Liver (tissue), 9 donors: Measurements from ENCODE around the gene SLC5A9. TPM values are rescaled to one million over a fixed set of nuclear protein-coding genes. Genes with fewer than 3 reads are reported as not detected.

Source experiments
- DNase-seq: peaks from one replicate; pipeline ENCODE4 v3.0.0-alpha.2; 2017; ENCODE audit warnings: low spot score
- H3K27ac ChIP-seq, 2 donors: one replicate each; pipeline ENCODE4 v1.7.0; 2013; ENCODE audit warnings: inconsistent platforms in 2 of 2, low read length in 2 of 2, control low read depth in 1 of 2, low read depth in 1 of 2, mild to moderate bottlenecking in 1 of 2
- H3K27me3 ChIP-seq, 4 donors: one replicate each; pipeline versions ENCODE4 v1.6.1 to v1.7.0; 2013; ENCODE audit warnings: low read length in 3 of 4, inconsistent platforms in 1 of 4, mild to moderate bottlenecking in 1 of 4, moderate library complexity in 1 of 4; ENCODE audit not compliant: control insufficient read depth in 4 of 4, insufficient read depth in 4 of 4
- H3K36me3 ChIP-seq, 4 donors: one replicate each; pipeline versions ENCODE4 v1.6.1 to v1.7.0; 2013; ENCODE audit warnings: low read length in 3 of 4, mild to moderate bottlenecking in 3 of 4, low read depth in 1 of 4, moderate library complexity in 1 of 4; ENCODE audit not compliant: control insufficient read depth in 4 of 4, insufficient read depth in 3 of 4
- H3K4me1 ChIP-seq, 4 donors: one replicate each; pipeline versions ENCODE4 v1.6.1 to v1.7.0; 2013; ENCODE audit warnings: low read length in 3 of 4, mild to moderate bottlenecking in 3 of 4, moderate library complexity in 1 of 4; ENCODE audit not compliant: control insufficient read depth in 4 of 4, insufficient read depth in 4 of 4
- H3K4me3 ChIP-seq, 3 donors: one replicate each; pipeline versions ENCODE4 v1.6.1 to v1.7.0; 2013; ENCODE audit warnings: low read length in 3 of 3, control low read depth in 1 of 3, low read depth in 1 of 3, mild to moderate bottlenecking in 1 of 3
- H3K9ac ChIP-seq, 2 donors: one replicate each; pipeline ENCODE4 v1.7.0; 2013; ENCODE audit warnings: low read length in 2 of 2, mild to moderate bottlenecking in 2 of 2, moderate library complexity in 2 of 2, control low read depth in 1 of 2, low read depth in 1 of 2
- H3K9me3 ChIP-seq, 4 donors: one replicate each; pipeline versions ENCODE4 v1.6.1 to v1.7.0; 2013; ENCODE audit warnings: low read length in 3 of 4; ENCODE audit not compliant: control insufficient read depth in 4 of 4
- EGR1 ChIP-seq, 2 donors: IDR thresholded peaks; 2 replicates each; pipeline ENCODE4 v1.6.1; 2016 to 2018; ENCODE audit warnings: antibody characterized with exemption in 2 of 2, low read depth in 2 of 2
- FOXA1 ChIP-seq: IDR thresholded peaks from 2 replicates; pipeline ENCODE4 v1.6.1; 2016; ENCODE audit warnings: antibody characterized with exemption
- FOXA2 ChIP-seq: IDR thresholded peaks from 2 replicates; pipeline ENCODE4 v1.6.1; 2016; ENCODE audit warnings: antibody characterized with exemption
- GABPA ChIP-seq, 2 donors: IDR thresholded peaks in 1 of 2; conservative IDR thresholded peaks in 1 of 2; 2 replicates each; pipeline ENCODE4 v1.6.1; 2016; ENCODE audit warnings: antibody characterized with exemption in 2 of 2, mild to moderate bottlenecking in 1 of 2, moderate library complexity in 1 of 2
- HNF4A ChIP-seq, 2 donors: conservative IDR thresholded peaks; 2 replicates each; pipeline ENCODE4 v1.6.1; 2016; ENCODE audit warnings: antibody characterized with exemption in 2 of 2, mild to moderate bottlenecking in 2 of 2
- HNF4G ChIP-seq: IDR thresholded peaks from 2 replicates; pipeline ENCODE4 v1.6.1; 2016; ENCODE audit warnings: antibody characterized with exemption
- JUND ChIP-seq, 2 donors: IDR thresholded peaks; 2 replicates each; pipeline ENCODE4 v1.6.1; 2016; ENCODE audit warnings: antibody characterized with exemption in 2 of 2
- NR2F2 ChIP-seq: IDR thresholded peaks from 2 replicates; pipeline ENCODE4 v1.6.1; 2016; ENCODE audit warnings: antibody characterized with exemption
- RAD21 ChIP-seq, 2 donors: IDR thresholded peaks; 2 replicates each; pipeline ENCODE4 v1.6.1; 2016; ENCODE audit warnings: antibody characterized with exemption in 2 of 2, mild to moderate bottlenecking in 2 of 2
- RXRA ChIP-seq, 2 donors: IDR thresholded peaks; 2 replicates each; pipeline ENCODE4 v1.6.1; 2017 to 2018; ENCODE audit warnings: antibody characterized with exemption in 2 of 2, mild to moderate bottlenecking in 1 of 2
- SP1 ChIP-seq: IDR thresholded peaks from 2 replicates; pipeline ENCODE4 v1.6.1; 2018; ENCODE audit warnings: antibody characterized with exemption, mild to moderate bottlenecking
- TAF1 ChIP-seq: conservative IDR thresholded peaks from 2 replicates; pipeline ENCODE4 v1.6.1; 2016; ENCODE audit warnings: antibody characterized with exemption, mild to moderate bottlenecking
- YY1 ChIP-seq: IDR thresholded peaks from 2 replicates; pipeline ENCODE4 v1.6.1; 2016; ENCODE audit warnings: antibody characterized with exemption, mild to moderate bottlenecking
- WGBS: extraction: QIAGEN DNeasy Blood & Tissue Kit; methylation state at CpG from one replicate; pipeline ENCODE4 v1.1.7; 2013; 5-methylcytosine and 5-hydroxymethylcytosine counted together
- polyA plus RNA-seq, 2 donors: library from polyadenylated mRNA; stranded (reverse) in 1 of 2; unstranded in 1 of 2; fragments of 200-250 nt in 1 of 2; fragments of >200 nt in 1 of 2; fragmentation: Nextera tagmentation in 1 of 2; extraction: Ambion mirVana in 1 of 2; gene quantifications; one replicate each; pipeline versions ENCODE4 v1.2.1 to v1.2.3, GENCODE V29; 2013 to 2015
- total RNA-seq, 2 donors: library from RNA; depleted of rRNA; stranded (reverse); fragments of >200 nt; gene quantifications; one replicate each; pipeline ENCODE4 v1.2.3, GENCODE V29; 2014
- TF ChIP-seq, protein P1 (sequence below): fragments of 150-350 bp; IDR thresholded peaks from 2 replicates; pipeline ENCODE4 v1.5.1; 2017; ENCODE audit warnings: improper control_type of control experiment, low read depth, low read length; ENCODE audit not compliant: missing input control
- TF ChIP-seq, protein P2 (sequence below): IDR thresholded peaks from 2 replicates; pipeline ENCODE4 v1.6.1; 2016; ENCODE audit warnings: antibody characterized with exemption, mild to moderate bottlenecking
- TF ChIP-seq, protein P3 (sequence below): IDR thresholded peaks from 2 replicates; pipeline ENCODE4 v1.6.1; 2016; ENCODE audit warnings: antibody characterized with exemption
- TF ChIP-seq, protein P4 (sequence below): IDR thresholded peaks from 2 replicates; pipeline ENCODE4 v1.6.1; 2016; ENCODE audit warnings: antibody characterized with exemption
- TF ChIP-seq, protein P5 (sequence below): IDR thresholded peaks from 2 replicates; pipeline ENCODE4 v1.6.1; 2016; ENCODE audit warnings: antibody characterized with exemption
- donor health status: healthy.
- donor health status: healthy.
- donor health status: healthy.
- donor health status: healthy.
- donor health status: healthy.

Gene SLC5A9
- total and polyA plus RNA-seq, 4 donors = 0.78 to 6.5 (median 6.0) TPM

DNA sequence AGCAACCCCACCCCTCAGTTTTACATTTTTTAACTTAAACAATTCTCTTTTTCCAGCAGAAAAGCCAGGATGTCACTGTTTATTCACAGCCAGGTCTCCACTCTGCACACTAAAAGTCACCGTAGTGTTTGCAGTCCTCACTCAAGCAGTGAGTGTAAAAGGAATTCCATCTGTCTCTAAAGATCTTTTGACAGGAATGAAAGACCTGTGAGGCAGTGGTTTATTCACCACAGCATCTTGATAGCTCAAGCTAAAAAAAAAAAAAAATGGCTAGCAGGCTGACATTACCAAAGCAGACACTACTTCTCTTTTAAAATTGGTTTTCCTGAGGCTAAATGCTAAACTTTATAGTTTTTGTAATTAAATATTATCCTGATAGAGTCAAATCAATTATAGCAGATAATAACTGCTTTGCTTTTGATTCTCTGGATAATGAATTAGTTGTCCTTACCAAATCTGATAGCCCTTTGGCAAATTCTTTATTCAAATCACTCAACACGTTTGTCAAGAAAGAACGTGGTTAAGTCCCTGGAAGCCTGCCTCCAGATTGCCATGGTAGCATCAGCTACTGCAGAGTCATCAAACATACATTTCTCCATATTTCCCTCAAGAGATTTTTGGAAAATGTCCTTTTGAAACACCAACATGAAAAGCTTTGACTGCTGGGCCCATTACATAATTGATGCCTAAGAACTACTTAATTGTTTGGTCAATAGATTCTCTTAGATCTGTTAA, 22.2 kb upstream of the SLC5A9 start:
- TF ChIP-seq HNF4G (no peak), FOXA2 (no peak), TAF1 (no peak), SP1 (no peak), RAD21 (IDR thresholded peaks at IDR 0.05) (no peak), FOXA1 (no peak), NR2F2 (no peak), HNF4A (conservative IDR thresholded peaks at IDR 0.05) (no peak), YY1 (no peak), EGR1 (IDR thresholded peaks at IDR 0.05; ENCODE audit: low read depth in 2 of 2) (no peak), JUND (IDR thresholded peaks at IDR 0.05) (no peak), RXRA (IDR thresholded peaks at IDR 0.05) (no peak), GABPA (IDR thresholded peaks at IDR 0.05 in 1 of 2, conservative IDR thresholded peaks at IDR 0.05 in 1 of 2) (no peak)
- TF ChIP-seq, protein P1, sequence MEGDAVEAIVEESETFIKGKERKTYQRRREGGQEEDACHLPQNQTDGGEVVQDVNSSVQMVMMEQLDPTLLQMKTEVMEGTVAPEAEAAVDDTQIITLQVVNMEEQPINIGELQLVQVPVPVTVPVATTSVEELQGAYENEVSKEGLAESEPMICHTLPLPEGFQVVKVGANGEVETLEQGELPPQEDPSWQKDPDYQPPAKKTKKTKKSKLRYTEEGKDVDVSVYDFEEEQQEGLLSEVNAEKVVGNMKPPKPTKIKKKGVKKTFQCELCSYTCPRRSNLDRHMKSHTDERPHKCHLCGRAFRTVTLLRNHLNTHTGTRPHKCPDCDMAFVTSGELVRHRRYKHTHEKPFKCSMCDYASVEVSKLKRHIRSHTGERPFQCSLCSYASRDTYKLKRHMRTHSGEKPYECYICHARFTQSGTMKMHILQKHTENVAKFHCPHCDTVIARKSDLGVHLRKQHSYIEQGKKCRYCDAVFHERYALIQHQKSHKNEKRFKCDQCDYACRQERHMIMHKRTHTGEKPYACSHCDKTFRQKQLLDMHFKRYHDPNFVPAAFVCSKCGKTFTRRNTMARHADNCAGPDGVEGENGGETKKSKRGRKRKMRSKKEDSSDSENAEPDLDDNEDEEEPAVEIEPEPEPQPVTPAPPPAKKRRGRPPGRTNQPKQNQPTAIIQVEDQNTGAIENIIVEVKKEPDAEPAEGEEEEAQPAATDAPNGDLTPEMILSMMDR = no peak
- TF ChIP-seq, protein P2, sequence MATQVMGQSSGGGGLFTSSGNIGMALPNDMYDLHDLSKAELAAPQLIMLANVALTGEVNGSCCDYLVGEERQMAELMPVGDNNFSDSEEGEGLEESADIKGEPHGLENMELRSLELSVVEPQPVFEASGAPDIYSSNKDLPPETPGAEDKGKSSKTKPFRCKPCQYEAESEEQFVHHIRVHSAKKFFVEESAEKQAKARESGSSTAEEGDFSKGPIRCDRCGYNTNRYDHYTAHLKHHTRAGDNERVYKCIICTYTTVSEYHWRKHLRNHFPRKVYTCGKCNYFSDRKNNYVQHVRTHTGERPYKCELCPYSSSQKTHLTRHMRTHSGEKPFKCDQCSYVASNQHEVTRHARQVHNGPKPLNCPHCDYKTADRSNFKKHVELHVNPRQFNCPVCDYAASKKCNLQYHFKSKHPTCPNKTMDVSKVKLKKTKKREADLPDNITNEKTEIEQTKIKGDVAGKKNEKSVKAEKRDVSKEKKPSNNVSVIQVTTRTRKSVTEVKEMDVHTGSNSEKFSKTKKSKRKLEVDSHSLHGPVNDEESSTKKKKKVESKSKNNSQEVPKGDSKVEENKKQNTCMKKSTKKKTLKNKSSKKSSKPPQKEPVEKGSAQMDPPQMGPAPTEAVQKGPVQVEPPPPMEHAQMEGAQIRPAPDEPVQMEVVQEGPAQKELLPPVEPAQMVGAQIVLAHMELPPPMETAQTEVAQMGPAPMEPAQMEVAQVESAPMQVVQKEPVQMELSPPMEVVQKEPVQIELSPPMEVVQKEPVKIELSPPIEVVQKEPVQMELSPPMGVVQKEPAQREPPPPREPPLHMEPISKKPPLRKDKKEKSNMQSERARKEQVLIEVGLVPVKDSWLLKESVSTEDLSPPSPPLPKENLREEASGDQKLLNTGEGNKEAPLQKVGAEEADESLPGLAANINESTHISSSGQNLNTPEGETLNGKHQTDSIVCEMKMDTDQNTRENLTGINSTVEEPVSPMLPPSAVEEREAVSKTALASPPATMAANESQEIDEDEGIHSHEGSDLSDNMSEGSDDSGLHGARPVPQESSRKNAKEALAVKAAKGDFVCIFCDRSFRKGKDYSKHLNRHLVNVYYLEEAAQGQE = no peak
- TF ChIP-seq, protein P3, sequence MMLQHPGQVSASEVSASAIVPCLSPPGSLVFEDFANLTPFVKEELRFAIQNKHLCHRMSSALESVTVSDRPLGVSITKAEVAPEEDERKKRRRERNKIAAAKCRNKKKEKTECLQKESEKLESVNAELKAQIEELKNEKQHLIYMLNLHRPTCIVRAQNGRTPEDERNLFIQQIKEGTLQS = no peak
- TF ChIP-seq, protein P4, sequence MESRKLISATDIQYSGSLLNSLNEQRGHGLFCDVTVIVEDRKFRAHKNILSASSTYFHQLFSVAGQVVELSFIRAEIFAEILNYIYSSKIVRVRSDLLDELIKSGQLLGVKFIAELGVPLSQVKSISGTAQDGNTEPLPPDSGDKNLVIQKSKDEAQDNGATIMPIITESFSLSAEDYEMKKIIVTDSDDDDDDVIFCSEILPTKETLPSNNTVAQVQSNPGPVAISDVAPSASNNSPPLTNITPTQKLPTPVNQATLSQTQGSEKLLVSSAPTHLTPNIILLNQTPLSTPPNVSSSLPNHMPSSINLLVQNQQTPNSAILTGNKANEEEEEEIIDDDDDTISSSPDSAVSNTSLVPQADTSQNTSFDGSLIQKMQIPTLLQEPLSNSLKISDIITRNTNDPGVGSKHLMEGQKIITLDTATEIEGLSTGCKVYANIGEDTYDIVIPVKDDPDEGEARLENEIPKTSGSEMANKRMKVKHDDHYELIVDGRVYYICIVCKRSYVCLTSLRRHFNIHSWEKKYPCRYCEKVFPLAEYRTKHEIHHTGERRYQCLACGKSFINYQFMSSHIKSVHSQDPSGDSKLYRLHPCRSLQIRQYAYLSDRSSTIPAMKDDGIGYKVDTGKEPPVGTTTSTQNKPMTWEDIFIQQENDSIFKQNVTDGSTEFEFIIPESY = no peak
- TF ChIP-seq, protein P5, sequence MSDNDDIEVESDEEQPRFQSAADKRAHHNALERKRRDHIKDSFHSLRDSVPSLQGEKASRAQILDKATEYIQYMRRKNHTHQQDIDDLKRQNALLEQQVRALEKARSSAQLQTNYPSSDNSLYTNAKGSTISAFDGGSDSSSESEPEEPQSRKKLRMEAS = no peak
- Histone ChIP-seq H3K4me3 (no peak overlapping the region), H3K4me1 (no peaks in the 10 kb centered on the region), H3K27ac (no peak overlapping the region), H3K36me3 (no peaks in the 10 kb centered on the region), H3K9me3 (no peaks in the 10 kb centered on the region), H3K9ac (no peak overlapping the region), H3K27me3 (peaks cover 0 to 1% (median 0%) of the 10 kb centered on the region in 4 donors)
- no peak for DNase-seq
- WGBS = 76% methylated on average over 3 of the region's 3 CpGs
